Astrocyte (in vitro differentiated cells and primary cell): ENCODE results near the gene COA7. TPM values are rescaled to one million over a fixed set of nuclear protein-coding genes. Genes with fewer than 3 reads are reported as not detected.

ENCODE experiments used
- DNase-seq: peaks from one replicate; pipeline ENCODE4 v3.0.0-alpha.2; 2010; ENCODE audit warnings: low read depth
- FAIRE-seq: peaks from 2 replicates; lab custom pipeline; 2011; peaks lifted over from hg19 to GRCh38; lab: Jason Lieb, UNC
- H2AFZ ChIP-seq: 2 replicates; pipeline ENCODE4 v1.6.0; 2012; ENCODE audit warnings: low read depth, low read length, inconsistent platforms
- H3K27ac ChIP-seq: 2 replicates; pipeline ENCODE4 v1.5.1; 2011; ENCODE audit warnings: low read depth, low read length, inconsistent platforms
- H3K27me3 ChIP-seq: 2 replicates; pipeline ENCODE4 v1.6.0; 2011; ENCODE audit warnings: low read length, inconsistent platforms; ENCODE audit not compliant: insufficient read depth
- H3K36me3 ChIP-seq: 2 replicates; pipeline ENCODE4 v1.5.1; 2011; ENCODE audit warnings: low read length, inconsistent platforms; ENCODE audit not compliant: insufficient read depth
- H3K4me1 ChIP-seq: 2 replicates; pipeline ENCODE4 v1.5.1; 2011; ENCODE audit warnings: low read length, inconsistent platforms; ENCODE audit not compliant: insufficient read depth
- H3K4me2 ChIP-seq: 2 replicates; pipeline ENCODE4 v1.6.0; 2012; ENCODE audit warnings: low read length, inconsistent platforms
- H3K4me3 ChIP-seq: 2 replicates; pipeline ENCODE4 v1.5.1; 2011; ENCODE audit warnings: low read depth, mild to moderate bottlenecking, low read length, inconsistent platforms; ENCODE audit not compliant: insufficient read depth
- H3K79me2 ChIP-seq: 2 replicates; pipeline ENCODE4 v1.6.0; 2012; ENCODE audit warnings: mild to moderate bottlenecking, low read length, inconsistent platforms; ENCODE audit not compliant: insufficient read depth
- H3K9ac ChIP-seq: 2 replicates; pipeline ENCODE4 v1.6.0; 2012; ENCODE audit warnings: mild to moderate bottlenecking, low read length, inconsistent platforms
- H3K9me3 ChIP-seq: 2 replicates; pipeline ENCODE4 v1.5.1; 2012; ENCODE audit warnings: low read depth, mild to moderate bottlenecking, low read length, inconsistent platforms; ENCODE audit not compliant: insufficient read depth
- H4K20me1 ChIP-seq: 2 replicates; pipeline ENCODE4 v1.6.0; 2012; ENCODE audit warnings: low read length, inconsistent platforms; ENCODE audit not compliant: insufficient read depth
- H3K27ac Mint-ChIP-seq: one replicate; pipeline ENCODE4 v1.8.0; 2021; ENCODE audit warnings: mild to moderate bottlenecking, mixed read lengths; ENCODE audit not compliant: unreplicated experiment
- H3K27me3 Mint-ChIP-seq: one replicate; pipeline ENCODE4 v1.8.0; 2021; ENCODE audit warnings: low read depth, mixed read lengths; ENCODE audit not compliant: unreplicated experiment
- H3K36me3 Mint-ChIP-seq: one replicate; pipeline ENCODE4 v1.8.0; 2021; ENCODE audit warnings: low read depth, mixed read lengths; ENCODE audit not compliant: unreplicated experiment
- H3K4me1 Mint-ChIP-seq: one replicate; pipeline ENCODE4 v1.8.0; 2021; ENCODE audit warnings: low read depth, mixed read lengths; ENCODE audit not compliant: unreplicated experiment
- H3K4me3 Mint-ChIP-seq: one replicate; pipeline ENCODE4 v1.8.0; 2021; ENCODE audit warnings: mild to moderate bottlenecking, moderate library complexity, mixed read lengths; ENCODE audit not compliant: unreplicated experiment
- H3K9me3 Mint-ChIP-seq: one replicate; pipeline ENCODE4 v1.8.0; 2021; ENCODE audit warnings: mild to moderate bottlenecking, mixed read lengths; ENCODE audit not compliant: unreplicated experiment
- EZH2 ChIP-seq: IDR thresholded peaks from 2 replicates; pipeline ENCODE4 v1.6.1; 2012; ENCODE audit warnings: mild to moderate bottlenecking, low read length, inconsistent platforms; ENCODE audit not compliant: insufficient read depth
- total RNA-seq: library from RNA; stranded (reverse); gene quantifications from 2 replicates; pipeline ENCODE4 v1.2.1, GENCODE V29; 2021
- TF ChIP-seq, protein P1 (sequence below): IDR thresholded peaks from 2 replicates; pipeline ENCODE4 v1.5.1; 2011; ENCODE audit warnings: low read depth, mild to moderate bottlenecking, inconsistent platforms, low read length, moderate library complexity; ENCODE audit not compliant: insufficient read depth

COA7 gene
- total RNA-seq, 1 donor from 2014 or later = 18.4 TPM

DNA sequence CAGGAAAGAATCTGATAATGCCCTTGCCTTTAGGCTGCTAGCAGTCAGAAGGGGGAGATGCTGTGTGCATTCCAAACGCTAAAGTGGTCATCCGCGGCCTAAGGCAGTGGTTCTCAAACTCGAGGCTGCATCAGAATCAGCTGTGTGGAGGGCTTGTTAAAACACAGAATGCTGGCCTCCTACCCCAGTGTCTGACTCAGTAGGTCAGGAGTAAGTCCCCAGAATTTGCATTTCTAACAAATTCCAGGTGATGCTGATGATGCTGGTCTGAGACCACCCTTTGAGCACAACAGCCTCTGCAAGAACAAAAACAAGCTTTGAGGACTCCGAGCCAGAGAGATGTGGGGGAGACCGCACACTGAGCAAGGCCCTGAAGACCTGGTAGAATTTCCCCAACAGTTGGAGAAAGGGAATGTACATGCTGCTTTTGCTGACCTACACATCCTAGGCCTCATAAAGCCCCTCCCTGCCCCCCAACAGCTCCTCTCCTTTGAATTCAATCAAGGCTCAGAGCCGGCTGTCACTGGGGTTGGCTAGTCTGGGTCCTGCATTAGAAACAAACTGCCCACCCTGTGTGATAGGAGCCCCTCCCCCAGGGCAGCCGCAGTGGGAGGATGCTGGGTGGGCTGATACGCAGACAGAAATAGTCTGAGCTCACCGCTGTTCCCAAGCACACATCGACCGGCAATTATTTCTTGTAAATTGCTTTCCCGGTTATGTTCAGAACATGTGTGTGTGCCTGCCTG lies 38.1 kb downstream of the COA7 start:
- H3K36me3 ChIP-seq = no peaks in the 10 kb centered on the region
- peaks cover 8% of the 10 kb centered on the region for H3K4me1 ChIP-seq
- Mint-ChIP-seq H3K9me3 (no peaks in the 10 kb centered on the region), H3K27ac (no peak overlapping the region), H3K4me1 (peaks cover 12% of the 10 kb centered on the region), H3K36me3 (no peaks in the 10 kb centered on the region), H3K27me3 (peaks cover 3% of the 10 kb centered on the region), H3K4me3 (no peak overlapping the region)
- H2AFZ ChIP-seq = no peak overlapping the region
- no peak overlapping the region for H3K4me3 ChIP-seq
- no peak overlapping the region for H3K9ac ChIP-seq
- no peak overlapping the region for H3K4me2 ChIP-seq
- no peaks in the 10 kb centered on the region for H3K9me3 ChIP-seq
- H3K79me2 ChIP-seq = no peaks in the 10 kb centered on the region
- no peak for FAIRE-seq
- TF ChIP-seq, protein P1, sequence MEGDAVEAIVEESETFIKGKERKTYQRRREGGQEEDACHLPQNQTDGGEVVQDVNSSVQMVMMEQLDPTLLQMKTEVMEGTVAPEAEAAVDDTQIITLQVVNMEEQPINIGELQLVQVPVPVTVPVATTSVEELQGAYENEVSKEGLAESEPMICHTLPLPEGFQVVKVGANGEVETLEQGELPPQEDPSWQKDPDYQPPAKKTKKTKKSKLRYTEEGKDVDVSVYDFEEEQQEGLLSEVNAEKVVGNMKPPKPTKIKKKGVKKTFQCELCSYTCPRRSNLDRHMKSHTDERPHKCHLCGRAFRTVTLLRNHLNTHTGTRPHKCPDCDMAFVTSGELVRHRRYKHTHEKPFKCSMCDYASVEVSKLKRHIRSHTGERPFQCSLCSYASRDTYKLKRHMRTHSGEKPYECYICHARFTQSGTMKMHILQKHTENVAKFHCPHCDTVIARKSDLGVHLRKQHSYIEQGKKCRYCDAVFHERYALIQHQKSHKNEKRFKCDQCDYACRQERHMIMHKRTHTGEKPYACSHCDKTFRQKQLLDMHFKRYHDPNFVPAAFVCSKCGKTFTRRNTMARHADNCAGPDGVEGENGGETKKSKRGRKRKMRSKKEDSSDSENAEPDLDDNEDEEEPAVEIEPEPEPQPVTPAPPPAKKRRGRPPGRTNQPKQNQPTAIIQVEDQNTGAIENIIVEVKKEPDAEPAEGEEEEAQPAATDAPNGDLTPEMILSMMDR = no peak
- TF ChIP-seq EZH2 = no peak
- H3K27ac ChIP-seq = no peak overlapping the region
- no peak for DNase-seq
- no peaks in the 10 kb centered on the region for H4K20me1 ChIP-seq
- H3K27me3 ChIP-seq = no peaks in the 10 kb centered on the region

DNA sequence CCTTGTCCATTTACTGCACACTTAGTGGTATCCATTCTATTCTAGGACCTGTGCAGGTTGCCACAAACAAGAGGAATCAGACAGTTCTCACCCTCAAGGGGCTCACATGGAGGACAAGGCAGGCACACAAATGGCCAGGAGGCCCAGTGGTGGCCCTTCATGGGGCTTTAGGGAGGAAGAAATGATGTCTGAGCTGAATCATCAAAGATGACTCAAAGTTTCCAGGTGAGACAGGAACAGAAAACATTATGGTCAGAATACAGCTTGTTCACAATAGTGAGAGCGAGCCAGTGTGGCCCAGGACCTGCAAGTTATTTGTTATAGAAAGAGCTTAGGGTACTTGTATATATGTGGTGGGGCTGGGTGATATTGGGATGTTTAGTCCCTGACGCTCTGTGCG lies 38.8 kb downstream of the COA7 start:
- DNase-seq (no peak), FAIRE-seq (no peak)
- H3K4me3 Mint-ChIP-seq = no peak overlapping the region
- H3K4me1 Mint-ChIP-seq = peaks cover 12% of the 10 kb centered on the region
- no peak overlapping the region for H3K4me2 ChIP-seq
- H3K79me2 ChIP-seq = no peaks in the 10 kb centered on the region
- H3K9me3 ChIP-seq = no peaks in the 10 kb centered on the region
- H3K9ac ChIP-seq = no peak overlapping the region
- TF ChIP-seq, protein P1 = no peak
- TF ChIP-seq EZH2 = no peak
- no peaks in the 10 kb centered on the region for H3K36me3 ChIP-seq
- peaks cover 8% of the 10 kb centered on the region for H3K4me1 ChIP-seq
- H3K4me3 ChIP-seq = no peak overlapping the region
- H3K9me3 Mint-ChIP-seq = no peaks in the 10 kb centered on the region
- no peak overlapping the region for H2AFZ ChIP-seq
- no peaks in the 10 kb centered on the region for H3K27me3 ChIP-seq
- no peaks in the 10 kb centered on the region for H4K20me1 ChIP-seq
- no peaks in the 10 kb centered on the region for H3K36me3 Mint-ChIP-seq
- peaks cover 3% of the 10 kb centered on the region for H3K27me3 Mint-ChIP-seq
- H3K27ac ChIP-seq = no peak overlapping the region
- H3K27ac Mint-ChIP-seq = no peak overlapping the region

DNA sequence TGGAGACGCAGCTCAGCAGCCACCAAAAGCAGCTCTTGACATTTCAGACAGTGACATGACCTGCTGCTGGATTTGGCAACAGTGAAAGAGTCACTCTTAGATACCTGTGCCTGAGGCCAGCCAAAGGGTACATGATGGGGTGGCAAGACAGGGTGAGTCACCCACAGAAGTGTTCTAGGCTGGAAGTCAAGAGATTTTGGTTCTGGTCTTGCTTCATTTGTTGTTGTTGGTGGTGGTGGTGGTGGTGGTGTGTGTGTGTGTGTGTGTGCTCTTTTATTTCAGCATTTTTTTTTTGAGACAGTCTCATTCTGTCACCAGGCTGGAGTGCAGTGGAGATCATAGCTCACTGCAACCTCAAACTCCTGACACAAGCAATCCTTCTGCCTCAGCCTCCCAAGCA lies 39.4 kb downstream of the COA7 start:
- H3K36me3 ChIP-seq = no peaks in the 10 kb centered on the region
- no peaks in the 10 kb centered on the region for H3K9me3 ChIP-seq
- no peaks in the 10 kb centered on the region for H3K27me3 ChIP-seq
- peaks cover 8% of the 10 kb centered on the region for H3K4me1 ChIP-seq
- Mint-ChIP-seq H3K4me3 (no peak overlapping the region), H3K27me3 (peaks cover 3% of the 10 kb centered on the region), H3K36me3 (no peaks in the 10 kb centered on the region), H3K27ac (no peak overlapping the region), H3K9me3 (no peaks in the 10 kb centered on the region), H3K4me1 (peaks cover 12% of the 10 kb centered on the region)
- FAIRE-seq = no peak
- TF ChIP-seq EZH2 = no peak
- TF ChIP-seq, protein P1 = no peak
- no peak overlapping the region for H3K4me3 ChIP-seq
- H3K4me2 ChIP-seq = no peak overlapping the region
- no peak overlapping the region for H3K9ac ChIP-seq
- no peaks in the 10 kb centered on the region for H3K79me2 ChIP-seq
- H2AFZ ChIP-seq = no peak overlapping the region
- H3K27ac ChIP-seq = no peak overlapping the region
- no peak for DNase-seq
- H4K20me1 ChIP-seq = no peaks in the 10 kb centered on the region
